HepG2 (cell line): ENCODE measurements around the gene ONECUT2. TPM values are rescaled to one million over a fixed set of nuclear protein-coding genes. Genes with fewer than 3 reads are reported as not detected.

ENCODE experiments used
- ATF4 ChIP-seq, 2 experiments: fragments of 450-650 bp in 1 of 2; sonication (generic) in 1 of 2; formaldehyde crosslinking; IDR thresholded peaks; 2 replicates each; pipeline versions ENCODE4 v1.5.0 to v1.8.0; 2020 to 2022; ENCODE audit warnings: mild to moderate bottlenecking in 1 of 2, missing genetic modification reagents in 1 of 2
- FOXP1 ChIP-seq, 2 experiments: fragments of 450-650 bp in 1 of 2; IDR thresholded peaks; 2 replicates each; pipeline ENCODE4 v1.6.1; 2017 to 2018; ENCODE audit warnings: antibody characterized with exemption in 1 of 2
- HCFC1 ChIP-seq: fragments of 150-350 bp; IDR thresholded peaks from 2 replicates; pipeline ENCODE4 v1.6.1; 2014; ENCODE audit warnings: low read depth, low read length
- MAFG ChIP-seq: sonication (generic); formaldehyde crosslinking; IDR thresholded peaks from 2 replicates; pipeline ENCODE4 v1.5.1; 2020; ENCODE audit warnings: mild to moderate bottlenecking, missing genetic modification reagents
- MBNL3 ChIP-seq: fragments of 250-450 bp; sonication (Bioruptor Pico); conservative IDR thresholded peaks from 2 replicates; pipeline ENCODE4 v1.8.0; 2022; ENCODE audit warnings: mild to moderate bottlenecking, inconsistent platforms
- MYC ChIP-seq: sonication (generic); formaldehyde crosslinking; IDR thresholded peaks from 2 replicates; pipeline ENCODE4 v1.9.0; 2021; ENCODE audit warnings: missing genetic modification reagents, borderline replicate concordance
- NCOA5 ChIP-seq: sonication (generic); formaldehyde crosslinking; IDR thresholded peaks from 2 replicates; pipeline ENCODE4 v1.4.0; 2020; ENCODE audit warnings: missing genetic modification reagents
- NFIB ChIP-seq: sonication (generic); formaldehyde crosslinking; IDR thresholded peaks from 2 replicates; pipeline ENCODE4 v1.9.0; 2021; ENCODE audit warnings: missing genetic modification reagents, mild to moderate bottlenecking, borderline replicate concordance
- PLRG1 ChIP-seq: fragments of 450-650 bp; conservative IDR thresholded peaks from 2 replicates; pipeline ENCODE4 v1.6.1; 2016
- SNAI1 ChIP-seq: sonication (generic); formaldehyde crosslinking; IDR thresholded peaks from 2 replicates; pipeline ENCODE4 v1.5.0; 2020; ENCODE audit warnings: mild to moderate bottlenecking, missing genetic modification reagents, borderline replicate concordance
- TFDP1 ChIP-seq: IDR thresholded peaks from 2 replicates; pipeline ENCODE4 v1.6.1; 2016; ENCODE audit warnings: missing compliant biosample characterization, missing genetic modification reagents, borderline replicate concordance
- THRA ChIP-seq: sonication (generic); formaldehyde crosslinking; IDR thresholded peaks from 2 replicates; pipeline ENCODE4 v1.4.0; 2020; ENCODE audit warnings: missing genetic modification reagents, borderline replicate concordance
- TP53 ChIP-seq: sonication (generic); formaldehyde crosslinking; conservative IDR thresholded peaks from 2 replicates; pipeline ENCODE4 v1.4.0; 2020; ENCODE audit warnings: missing genetic modification reagents
- USF2 ChIP-seq, 2 experiments: sonication (generic) in 1 of 2; formaldehyde crosslinking in 1 of 2; IDR thresholded peaks; 2 replicates each; pipeline versions ENCODE4 v1.5.1 to v1.6.1; 2011 to 2020; ENCODE audit warnings: borderline replicate concordance in 1 of 2, low read depth in 1 of 2, low read length in 1 of 2, mild to moderate bottlenecking in 1 of 2, missing genetic modification reagents in 1 of 2, moderate library complexity in 1 of 2
- ZFP36 ChIP-seq: fragments of 150-350 bp; IDR thresholded peaks from 2 replicates; pipeline ENCODE4 v1.6.1; 2018; ENCODE audit warnings: borderline replicate concordance, low read length, low read depth; ENCODE audit not compliant: partially characterized antibody
- ZFP91 ChIP-seq: sonication (generic); formaldehyde crosslinking; IDR thresholded peaks from 2 replicates; pipeline ENCODE4 v1.9.0; 2022; ENCODE audit warnings: missing genetic modification reagents, mild to moderate bottlenecking, borderline replicate concordance
- ZNF232 ChIP-seq: sonication (generic); formaldehyde crosslinking; IDR thresholded peaks from 2 replicates; pipeline ENCODE4 v1.4.0; 2020; ENCODE audit warnings: missing genetic modification reagents, borderline replicate concordance
- ZNF556 ChIP-seq: sonication (generic); formaldehyde crosslinking; IDR thresholded peaks from 2 replicates; pipeline ENCODE4 v1.4.0; 2020; ENCODE audit warnings: mild to moderate bottlenecking, missing genetic modification reagents, borderline replicate concordance
- ZNF782 ChIP-seq: sonication (generic); formaldehyde crosslinking; IDR thresholded peaks from 2 replicates; pipeline ENCODE4 v1.4.0; 2020; ENCODE audit warnings: missing genetic modification reagents, mild to moderate bottlenecking, borderline replicate concordance
- polyA plus RNA-seq, 8 experiments: library from polyadenylated mRNA; depleted of rRNA in 3 of 8; stranded (reverse) in 7 of 8; unstranded in 1 of 8; fragments of >200 nt; fragmentation: Illumina TruSeq in 4 of 8; extraction: Trizol in 4 of 8; gene quantifications; 2 replicates each; pipeline versions ENCODE4 v1.2.1 to v1.2.3, GENCODE V29; 2011 to 2016; ENCODE audit warnings: low read depth in 4 of 8, missing spikeins in 1 of 8, mixed read lengths in 1 of 8; ENCODE audit not compliant: insufficient read depth in 1 of 8
- total RNA-seq, 5 experiments: library from RNA; depleted of rRNA; stranded (reverse); fragments of >200 nt; fragmentation: Illumina TruSeq; extraction: Trizol; gene quantifications; 2 replicates each; pipeline ENCODE4 v1.2.3, GENCODE V29; 2016; ENCODE audit warnings: low read depth in 1 of 5

ONECUT2 gene
- total and polyA plus RNA-seq, 2 of the 13 experiments (the other 11 are each of a cell fraction or from before 2014, with no cell fraction given): 3.0 to 3.2 TPM

GRCh38 chr18:57533006-57533867, 98.1 kb downstream of the ONECUT2 start (continued):
- TF ChIP-seq MYC (CRISPR knock-in tag) (0 out of 2 replicates have a peak, but pooled peaks have one; percentile 18), TFDP1 (CRISPR knock-in tag) (no peak), MBNL3 (CRISPR knock-in tag) (no peak), PLRG1 (no peak), ZFP36 (no peak), MAFG (CRISPR knock-in tag) (no peak), TP53 (CRISPR knock-in tag) (no peak), ZNF232 (no peak), NCOA5 (CRISPR knock-in tag) (no peak), ZNF782 (CRISPR knock-in tag) (peak; percentile 99), USF2 (IDR thresholded peaks at IDR 0.05; ENCODE audit: low read depth, low read length) (no peak), USF2 (CRISPR knock-in tag; IDR thresholded peaks at IDR 0.05; ENCODE audit: borderline replicate concordance) (no peak), FOXP1 (IDR thresholded peaks at IDR 0.05) (no peak), FOXP1 (CRISPR knock-in tag; IDR thresholded peaks at IDR 0.05) (no peak), NFIB (no peak), ZNF556 (CRISPR knock-in tag) (0 out of 2 replicates have a peak, but pooled peaks have one; percentile 29), SNAI1 (CRISPR knock-in tag) (no peak), ZFP91 (CRISPR knock-in tag) (no peak), HCFC1 (no peak), ATF4 (CRISPR knock-in tag; IDR thresholded peaks at IDR 0.05) (peak in 1 of 2 experiments; percentile 55; a peak in 2 of 4 replicates), THRA (no peak)
